Measurements from ENCODE around the gene ZNF3.

Gene ZNF3

DNA sequence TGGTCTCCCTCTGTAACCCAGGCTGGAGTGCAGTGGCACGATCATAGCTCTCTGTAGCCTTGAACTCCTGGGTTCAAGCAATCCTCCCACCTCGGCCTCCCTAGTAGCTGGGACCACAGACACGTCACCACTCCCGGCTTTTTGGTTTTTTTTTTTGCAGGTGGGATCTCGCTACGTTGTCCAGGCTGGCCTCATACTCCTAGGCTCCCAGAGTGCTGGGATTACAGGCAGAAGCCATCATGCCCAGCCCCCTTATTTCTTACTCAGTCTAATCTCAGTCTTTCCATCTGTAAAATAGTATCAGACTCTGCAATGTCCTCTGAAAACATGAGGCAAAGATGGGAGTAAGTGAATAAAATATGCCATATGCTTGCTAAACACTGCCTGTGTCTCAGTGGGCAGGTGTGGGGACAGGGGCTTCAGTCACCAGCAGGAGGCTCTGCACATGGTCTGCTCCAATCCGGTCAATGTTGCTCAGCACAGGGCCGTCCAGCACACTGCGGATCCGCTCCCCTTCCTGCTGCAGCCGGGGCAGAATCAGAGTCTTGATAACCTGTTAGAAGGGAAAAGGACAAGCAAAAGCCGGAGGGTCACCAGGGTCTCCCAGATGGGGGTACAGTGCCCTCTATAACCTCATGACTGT lies 28.1 kb upstream of the ZNF3 start:
- no peak for DNase-seq (ENCODE audit: low read depth in 1 of 2, low spot score in 1 of 2)

DNA sequence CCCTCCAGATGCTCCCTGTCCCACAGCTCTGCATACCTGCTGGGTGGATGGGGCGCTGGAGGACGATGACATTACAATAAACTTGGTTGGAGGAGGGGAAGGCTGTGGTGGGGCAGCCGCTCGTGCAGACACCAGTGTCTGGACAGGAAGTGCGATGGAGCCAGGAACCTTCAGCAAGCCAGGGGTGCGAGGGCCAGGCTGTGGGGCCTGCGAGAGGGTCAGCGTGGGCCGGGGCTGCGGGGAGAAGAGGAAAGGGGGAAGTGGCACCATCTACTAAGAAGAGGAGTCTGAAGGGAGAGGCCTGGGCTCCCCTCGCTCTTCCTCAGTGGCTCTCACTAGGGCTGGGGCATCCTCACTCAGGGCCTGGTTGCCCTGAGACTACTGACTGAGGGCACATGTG lies 26.4 kb upstream of the ZNF3 start:
- no peak for DNase-seq (ENCODE audit: low read depth in 1 of 2, low spot score in 1 of 2)

DNA sequence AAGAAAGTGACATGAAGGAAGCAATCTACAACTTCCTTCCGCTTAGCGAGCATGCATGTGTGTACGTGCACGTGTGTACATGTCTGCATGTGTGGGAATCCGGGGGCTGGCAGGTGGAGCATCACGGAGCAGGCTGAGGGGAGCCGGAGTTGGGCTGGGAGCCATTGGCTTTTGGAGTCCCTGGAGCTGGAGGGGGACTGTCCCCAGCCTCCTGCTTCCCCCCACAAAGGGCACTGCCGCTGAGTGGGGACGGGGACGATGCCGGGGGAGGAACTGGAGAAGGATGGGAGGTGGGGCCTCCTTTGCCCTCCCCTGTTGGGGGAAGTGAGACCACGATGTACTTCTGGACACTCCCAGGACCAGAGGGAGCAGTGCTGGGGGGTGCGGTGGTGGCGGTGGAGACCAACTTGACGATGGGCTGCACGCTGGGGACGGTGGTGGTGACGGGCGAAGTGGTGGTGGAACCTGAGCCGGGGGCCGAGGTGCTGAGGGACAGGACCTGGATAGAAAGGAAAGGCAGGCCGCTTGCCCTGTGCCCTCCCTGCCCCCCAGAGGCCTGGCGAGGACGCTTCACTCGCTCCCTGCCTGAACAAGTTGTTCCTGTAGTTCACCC lies 25.7 kb upstream of the ZNF3 start:
- no peak for DNase-seq (ENCODE audit: low read depth in 1 of 2, low spot score in 1 of 2)

DNA sequence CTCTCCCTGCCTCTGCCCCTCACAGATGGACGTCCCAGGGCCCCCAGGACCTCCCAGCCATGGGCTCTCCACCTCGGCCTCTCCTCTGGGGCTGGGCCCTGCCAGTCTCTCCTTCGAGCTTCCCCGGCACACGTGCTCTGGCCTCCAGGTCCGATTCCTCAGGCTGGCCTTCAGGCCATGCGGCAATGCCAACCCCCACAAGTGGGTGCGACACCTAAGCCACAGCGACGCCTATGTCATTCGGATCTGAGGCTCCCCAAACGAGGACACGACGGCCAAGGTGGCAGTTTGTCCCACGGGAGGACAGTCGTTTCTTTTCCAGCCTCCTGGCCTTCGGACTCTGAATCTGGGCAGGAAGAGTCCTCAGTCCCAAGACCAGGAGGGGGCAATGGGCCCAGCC lies 25.1 kb upstream of the ZNF3 start:
- DNase-seq (ENCODE audit: low read depth in 1 of 2, low spot score in 1 of 2), result no peak

DNA sequence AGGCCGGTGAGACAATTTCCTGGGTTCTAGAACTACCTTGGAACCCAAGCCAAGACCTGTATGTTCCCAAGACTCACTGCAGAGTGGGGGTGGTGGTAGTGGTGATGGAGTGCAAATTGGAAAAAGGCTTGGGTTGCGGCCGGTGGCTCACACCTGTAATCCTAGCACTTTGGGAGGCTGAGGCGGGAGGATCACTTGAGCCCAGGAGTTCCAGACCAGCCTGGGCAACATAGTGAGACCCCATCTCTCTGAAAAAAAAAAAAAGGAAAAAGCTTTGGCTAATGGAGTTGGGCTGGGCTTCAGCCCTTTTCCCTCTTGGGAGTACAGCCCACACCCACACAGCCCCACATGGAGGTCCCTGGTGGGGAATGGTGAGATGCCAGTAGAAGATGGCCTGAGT lies 24.0 kb upstream of the ZNF3 start:
- DNase-seq (ENCODE audit: low read depth in 1 of 2, low spot score in 1 of 2), result no peak

DNA sequence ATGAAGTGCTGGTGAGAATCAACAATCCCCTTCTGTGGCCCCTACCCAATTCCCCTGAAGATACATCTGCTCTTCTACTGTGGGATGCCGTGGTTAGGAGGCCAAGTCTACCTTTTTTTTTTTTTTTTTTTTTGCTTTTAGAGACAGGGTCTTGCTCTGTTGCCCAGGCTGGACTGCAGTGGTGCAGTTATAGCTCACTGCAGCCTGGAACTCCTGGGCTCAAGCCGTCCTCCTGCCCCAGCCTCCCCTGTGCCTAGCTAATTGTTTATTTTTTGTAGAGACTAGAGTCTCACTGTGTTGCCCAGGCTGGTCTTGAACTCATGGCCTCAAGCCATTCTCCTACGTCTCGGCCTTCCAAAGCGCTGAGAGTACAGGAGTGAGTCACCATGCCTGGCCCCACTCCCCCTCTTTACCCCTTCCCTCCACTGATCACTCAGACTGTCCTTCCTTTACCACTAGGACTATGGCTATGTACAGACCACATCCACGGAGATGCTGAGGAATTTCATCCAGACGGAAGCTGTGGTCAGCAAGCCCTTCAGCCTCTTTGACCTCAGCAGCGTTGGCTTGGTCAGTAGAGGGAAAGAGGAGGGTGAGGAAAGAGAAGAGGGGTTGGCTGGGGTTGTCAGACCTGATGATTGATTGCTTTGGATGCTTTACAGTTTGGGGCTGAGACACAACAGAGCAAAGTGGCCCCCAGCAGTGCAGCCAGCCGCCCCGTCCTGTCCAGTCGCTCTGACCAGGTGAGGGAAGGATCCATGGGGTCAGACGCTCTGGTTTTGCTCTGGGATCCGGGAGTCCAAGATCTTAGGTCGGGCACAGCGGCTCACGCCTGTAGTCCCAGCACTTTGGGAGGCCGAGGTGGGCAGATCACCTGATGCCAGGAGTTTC lies 21.7 kb upstream of the ZNF3 start:
- no peak for DNase-seq (ENCODE audit: low read depth in 1 of 2, low spot score in 1 of 2)

DNA sequence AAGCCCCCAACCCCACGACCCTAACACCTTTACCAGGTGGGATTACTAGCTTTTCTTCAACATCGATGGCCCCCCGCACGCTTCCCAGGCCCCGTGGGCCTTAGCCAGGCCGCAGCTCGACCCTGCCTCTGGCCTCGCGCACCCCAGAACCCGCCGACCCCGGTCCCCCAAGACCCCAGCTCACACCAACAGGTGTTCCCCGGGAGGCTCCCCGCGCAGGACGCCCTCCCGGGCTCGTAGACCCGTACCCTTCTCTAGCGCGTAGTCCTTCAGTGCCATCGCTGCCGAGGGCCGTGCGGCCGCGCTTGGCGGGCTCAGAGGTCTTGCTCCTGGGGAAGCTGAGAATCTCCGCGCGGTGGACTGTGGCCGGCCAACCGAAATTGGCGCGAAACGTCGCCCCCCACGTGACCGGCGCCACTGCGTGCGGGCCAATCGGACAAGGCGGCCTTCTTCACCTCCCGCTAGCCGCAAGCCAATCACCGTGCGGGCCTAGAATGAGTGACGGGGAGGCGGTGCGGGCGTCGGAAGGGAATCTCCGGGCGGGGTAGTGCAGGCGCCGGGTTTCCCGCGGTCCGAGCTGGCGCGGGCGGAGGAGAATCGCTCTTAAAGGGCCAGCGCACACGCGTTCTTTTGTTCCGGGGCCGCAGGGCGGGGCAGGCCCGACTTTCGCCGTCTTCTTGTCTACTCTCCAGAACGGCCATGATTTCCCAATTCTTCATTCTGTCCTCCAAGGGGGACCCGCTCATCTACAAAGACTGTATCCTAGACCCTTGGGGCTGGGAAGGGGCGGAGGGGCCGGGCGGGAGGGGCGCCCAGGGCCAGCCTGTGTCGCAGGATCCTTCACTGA lies 19.7 kb upstream of the ZNF3 start, which contains the start of the genes AP4M1 and MCM7:
Gene AP4M1 (plus strand): TSS at position 628 of the 847 bp plus-strand sequence. CDS start 72 bp downstream, at position 700.
Gene MCM7 (minus strand): TSS at position 382 of the 847 bp plus-strand sequence. CDS start 103 bp downstream, at position 279.
- DNase-seq (ENCODE audit: low read depth in 1 of 2, low spot score in 1 of 2), result peak; percentile 89 to 97

DNA sequence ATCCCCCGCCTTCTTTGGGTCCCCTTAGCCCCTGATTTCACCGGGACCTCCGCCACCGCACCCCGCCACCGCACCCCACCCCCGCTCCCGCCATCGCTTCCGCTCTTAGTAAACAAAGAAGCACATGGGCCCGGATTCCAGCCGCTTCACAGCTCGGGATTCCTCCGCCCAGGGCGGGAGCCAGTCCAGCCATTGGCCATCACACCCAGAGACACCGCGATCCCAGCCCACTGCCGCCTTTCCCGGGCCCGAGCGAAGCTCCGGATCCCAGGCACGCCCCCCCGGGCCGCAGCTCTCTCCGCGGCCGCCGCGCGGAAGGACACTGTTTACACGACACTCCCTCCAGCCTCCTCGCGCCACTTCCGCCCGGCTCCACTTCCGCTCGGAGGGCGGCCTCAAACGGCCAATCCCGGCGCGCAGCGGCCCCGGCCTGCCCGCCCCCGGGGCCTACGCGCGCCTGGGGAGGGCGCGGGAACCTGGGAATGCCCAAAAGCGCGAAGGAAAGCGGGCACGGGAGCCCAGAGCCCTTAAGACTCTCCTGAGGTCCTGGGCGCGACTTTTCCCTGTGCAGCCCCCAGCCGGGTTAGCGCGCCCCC lies 19.0 kb upstream of the ZNF3 start:
- DNase-seq (ENCODE audit: low read depth in 1 of 2, low spot score in 1 of 2), result peak; percentile 72 to 81

DNA sequence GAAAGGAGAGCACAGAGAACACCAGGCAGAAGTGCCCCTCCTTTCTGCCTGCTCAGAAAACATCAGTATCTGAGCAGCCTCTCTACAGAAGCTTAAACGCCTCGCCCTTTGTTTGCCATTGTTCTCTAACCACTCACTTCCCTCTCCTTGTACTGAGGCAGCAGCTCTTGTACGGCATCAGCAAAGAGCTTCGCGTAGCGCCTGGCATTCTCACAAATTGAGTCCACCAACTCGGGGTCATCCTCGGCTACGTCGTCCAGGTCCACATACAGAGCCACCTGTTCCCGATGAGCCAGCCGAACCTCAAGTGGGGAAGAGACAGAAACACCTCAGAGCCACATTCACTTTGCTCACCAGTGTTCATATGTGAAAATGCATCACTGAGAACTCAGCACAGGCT lies 17.9 kb upstream of the ZNF3 start:
- no peak for DNase-seq (ENCODE audit: low read depth in 1 of 2, low spot score in 1 of 2)

DNA sequence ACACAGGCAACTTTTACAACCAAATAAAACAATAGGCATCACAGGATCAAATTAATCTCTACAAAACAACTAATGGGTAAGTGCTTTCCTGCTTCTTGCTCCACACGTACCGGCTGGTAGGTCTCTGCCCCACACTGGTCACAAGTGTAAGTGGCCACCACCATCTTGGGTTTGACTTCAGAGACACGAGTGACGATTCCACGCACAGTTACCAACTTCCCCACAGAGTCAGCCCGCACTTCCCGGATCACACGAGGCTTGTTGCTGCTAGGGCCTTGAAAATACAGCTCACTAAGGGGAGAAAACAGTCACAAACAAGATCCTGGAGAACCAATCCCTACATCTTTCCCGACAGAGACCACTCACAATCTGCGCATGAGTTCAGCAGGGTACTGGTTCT lies 17.4 kb upstream of the ZNF3 start:
- DNase-seq (ENCODE audit: low read depth in 1 of 2, low spot score in 1 of 2), result no peak

DNA sequence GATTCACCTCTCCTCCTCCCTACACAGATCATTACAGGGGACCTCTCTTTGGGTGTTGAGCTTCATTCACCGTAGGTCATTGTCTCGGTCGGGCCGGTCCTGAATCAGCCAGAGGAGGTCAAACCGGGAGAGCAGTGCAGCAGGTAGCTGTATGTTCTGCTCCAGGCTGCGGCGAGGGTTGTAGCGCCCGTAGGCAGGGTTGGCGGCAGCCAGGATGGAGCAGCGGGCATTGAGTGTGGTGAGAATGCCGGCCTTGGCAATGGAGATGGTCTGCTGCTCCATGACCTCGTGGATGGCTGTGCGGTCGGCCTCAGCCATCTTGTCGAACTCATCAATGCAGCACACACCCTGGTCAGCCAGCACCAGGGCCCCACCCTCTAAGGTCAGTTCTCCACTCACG lies 14.2 kb upstream of the ZNF3 start:
- DNase-seq (ENCODE audit: low read depth in 1 of 2, low spot score in 1 of 2), result no peak

DNA sequence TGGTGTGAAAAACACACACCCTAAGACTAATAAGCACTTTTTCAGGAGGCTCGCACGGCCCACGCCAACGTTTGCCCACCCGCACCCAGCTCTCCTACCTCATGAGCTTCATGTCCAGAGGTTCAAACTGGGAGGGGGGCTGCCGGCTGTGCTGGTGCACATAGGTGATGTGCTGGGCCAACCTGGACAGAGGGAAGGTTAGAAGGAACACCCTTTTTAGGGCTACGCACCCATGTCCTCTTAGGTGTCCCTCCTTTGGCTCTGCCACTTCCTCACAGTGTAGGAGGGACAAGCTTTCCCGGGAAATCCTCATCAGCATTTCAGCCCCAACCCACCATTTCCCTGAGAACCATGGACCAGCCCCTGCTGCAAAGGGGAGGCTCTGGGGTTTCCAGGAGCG lies 13.8 kb upstream of the ZNF3 start:
- DNase-seq (ENCODE audit: low read depth in 1 of 2, low spot score in 1 of 2), result no peak

DNA sequence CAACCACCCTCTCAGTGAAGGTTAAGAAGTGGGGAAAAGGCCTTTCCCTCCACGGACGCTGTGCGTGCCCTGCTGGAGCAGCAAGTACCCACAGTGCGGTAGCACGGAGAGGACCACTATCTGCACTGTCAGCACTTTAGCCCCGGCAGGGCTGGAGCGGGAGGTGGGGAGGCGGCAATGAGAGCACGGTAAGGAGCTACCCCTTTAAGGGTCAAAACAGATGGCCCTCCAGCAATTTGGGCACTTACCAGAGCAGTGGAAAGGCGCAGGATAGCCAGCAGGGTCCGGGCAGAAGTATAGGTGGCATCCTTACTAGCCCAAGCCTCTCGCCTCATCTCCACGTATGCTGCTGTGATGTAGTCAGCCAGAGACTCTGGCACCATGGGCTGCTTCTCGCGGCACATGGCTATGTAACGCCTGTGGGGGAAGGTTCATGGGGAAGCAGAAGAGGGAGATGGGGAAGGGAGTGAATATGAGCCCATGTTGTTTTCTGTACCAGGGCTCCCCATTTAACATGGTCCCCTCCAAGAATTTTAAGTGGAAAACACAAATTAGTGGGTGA lies 12.5 kb upstream of the ZNF3 start:
- no peak for DNase-seq (ENCODE audit: low read depth in 1 of 2, low spot score in 1 of 2)

DNA sequence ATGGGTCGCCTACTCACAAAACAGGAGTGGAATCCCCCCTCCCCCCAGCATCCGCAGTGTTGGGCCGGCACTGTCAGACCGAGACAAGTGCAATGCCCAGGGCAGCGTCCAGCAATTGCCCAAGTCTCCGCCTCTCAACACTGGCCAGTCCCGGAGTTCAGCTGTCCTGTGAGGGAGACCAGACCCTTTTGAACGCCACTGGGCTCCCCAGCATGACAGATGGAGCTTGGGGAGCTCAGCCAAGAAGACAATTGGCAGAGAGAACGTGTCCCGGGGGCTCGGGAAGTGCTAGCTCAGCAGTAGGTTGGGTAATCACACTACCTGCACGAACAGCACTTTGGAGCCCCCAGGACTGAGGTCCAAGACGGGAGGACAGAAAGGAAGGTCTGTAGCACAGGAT lies 12.0 kb upstream of the ZNF3 start:
- no peak for DNase-seq (ENCODE audit: low read depth in 1 of 2, low spot score in 1 of 2)

DNA sequence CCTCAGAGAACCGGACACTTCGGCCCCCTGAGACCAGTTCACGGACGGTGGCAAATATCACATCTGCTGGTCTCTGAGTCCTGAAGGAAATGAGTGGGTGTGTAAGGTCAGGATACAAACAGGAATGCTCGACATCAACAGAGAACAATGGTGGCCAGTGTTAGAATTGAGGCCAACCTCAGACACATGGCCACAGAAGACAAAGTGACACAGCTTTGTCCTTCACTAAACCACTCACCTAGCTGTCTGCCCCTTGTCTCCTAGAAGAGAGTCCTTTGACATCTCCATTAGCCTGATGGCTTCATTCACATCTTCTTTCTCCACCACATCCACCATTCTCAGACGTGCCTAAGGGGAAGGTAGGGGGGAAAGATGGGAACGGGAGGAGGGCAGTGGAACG lies 11.5 kb upstream of the ZNF3 start:
- no peak for DNase-seq (ENCODE audit: low read depth in 1 of 2, low spot score in 1 of 2)

DNA sequence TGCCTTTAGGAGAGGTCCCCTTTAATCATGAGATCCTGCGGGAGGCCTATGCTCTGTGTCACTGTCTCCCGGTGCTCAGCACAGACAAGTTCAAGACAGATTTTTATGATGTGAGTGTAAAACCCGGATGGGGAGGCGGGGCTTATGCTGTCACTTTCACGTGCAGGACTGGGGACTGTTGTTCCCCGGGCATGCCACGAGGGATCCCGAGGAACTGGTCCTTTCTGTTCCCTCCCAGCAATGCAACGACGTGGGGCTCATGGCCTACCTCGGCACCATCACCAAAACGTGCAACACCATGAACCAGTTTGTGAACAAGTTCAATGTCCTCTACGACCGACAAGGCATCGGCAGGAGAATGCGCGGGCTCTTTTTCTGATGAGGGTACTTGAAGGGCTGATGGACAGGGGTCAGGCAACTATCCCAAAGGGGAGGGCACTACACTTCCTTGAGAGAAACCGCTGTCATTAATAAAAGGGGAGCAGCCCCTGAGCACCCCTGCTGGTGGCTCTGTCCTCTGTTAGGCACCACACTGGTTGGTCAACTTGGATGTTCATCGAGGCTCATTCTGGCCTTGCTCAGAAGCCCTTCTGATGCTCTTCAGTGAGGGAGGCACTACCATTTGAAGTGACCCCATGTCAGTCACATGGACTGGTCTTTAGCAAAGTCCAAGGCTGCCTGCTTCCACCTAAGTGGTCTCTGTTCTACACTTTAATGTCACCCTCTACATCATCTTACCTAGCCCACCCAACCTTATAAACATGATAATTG lies 10.1 kb upstream of the ZNF3 start:
- no peak for DNase-seq (ENCODE audit: low read depth in 1 of 2, low spot score in 1 of 2)

DNA sequence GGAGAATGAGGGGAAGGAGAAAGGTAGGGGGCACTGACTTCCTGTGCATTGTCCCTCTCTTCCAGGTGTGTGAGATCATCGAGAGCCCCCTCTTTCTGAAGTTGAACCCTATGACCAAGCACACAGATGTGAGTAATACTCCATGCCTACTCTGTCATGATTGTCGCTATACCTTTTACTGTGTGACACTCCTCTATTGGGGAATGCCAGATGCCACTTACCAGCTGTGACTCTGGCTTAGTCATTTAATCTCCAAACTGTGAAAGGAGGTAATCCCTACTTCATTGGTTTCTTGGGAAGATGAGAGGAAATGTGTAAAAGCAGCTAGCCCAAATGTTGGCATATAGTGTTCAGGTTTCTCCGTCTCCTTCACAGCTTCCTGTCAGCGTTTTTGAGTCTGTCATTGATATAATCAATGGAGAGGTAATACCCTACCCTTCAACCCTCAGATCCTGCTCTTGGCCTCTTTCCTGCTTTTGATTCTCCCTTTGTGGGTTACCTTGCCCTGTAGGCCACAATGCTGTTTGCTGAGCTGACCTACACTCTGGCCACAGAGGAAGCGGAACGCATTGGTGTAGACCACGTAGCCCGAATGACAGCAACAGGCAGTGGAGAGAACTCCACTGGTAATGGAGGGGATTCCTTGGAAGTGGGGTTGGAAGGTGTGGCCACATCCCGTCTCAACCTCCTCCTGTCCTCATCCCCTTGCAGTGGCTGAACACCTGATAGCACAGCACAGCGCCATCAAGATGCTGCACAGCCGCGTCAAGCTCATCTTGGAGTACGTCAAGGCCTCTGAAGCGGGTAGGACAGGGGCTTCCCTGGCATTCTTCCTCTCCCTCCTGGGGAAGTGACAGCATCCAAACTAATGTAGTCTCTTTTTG lies 9.2 kb upstream of the ZNF3 start:
- DNase-seq (ENCODE audit: low read depth in 1 of 2, low spot score in 1 of 2), result no peak

DNA sequence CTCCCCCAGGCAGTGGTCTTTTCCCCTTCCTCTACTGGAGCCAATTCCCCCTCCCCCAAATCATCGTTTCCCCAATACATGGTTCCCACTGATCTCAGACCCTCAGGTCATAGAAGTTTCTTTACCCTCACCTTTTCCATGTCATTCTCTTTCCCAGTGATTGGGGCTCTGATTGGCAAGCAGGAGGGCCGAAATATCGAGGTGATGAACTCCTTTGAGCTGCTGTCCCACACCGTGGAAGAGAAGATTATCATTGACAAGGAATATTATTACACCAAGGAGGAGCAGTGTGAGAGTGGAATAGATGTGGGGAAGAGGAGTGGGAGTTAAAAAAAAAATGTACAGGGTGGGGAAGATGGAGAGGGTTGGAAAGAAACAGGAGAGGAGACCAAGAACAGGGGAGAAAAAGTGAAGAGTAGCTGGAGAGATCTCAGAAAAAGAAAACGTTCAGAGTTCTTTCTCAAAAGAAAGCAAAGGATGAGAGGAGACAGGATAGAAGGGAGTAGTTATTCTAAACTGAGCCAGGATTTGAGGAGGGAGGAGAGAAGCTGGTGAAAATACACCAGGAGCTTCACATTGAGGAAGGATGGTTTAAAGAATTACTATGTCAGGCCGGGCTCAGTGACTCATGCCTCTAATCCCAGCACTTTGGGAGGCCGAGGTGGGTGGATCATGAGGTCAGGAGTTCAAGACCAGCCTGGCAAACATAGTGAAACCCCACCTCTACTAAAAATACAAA lies 8.1 kb upstream of the ZNF3 start:
- DNase-seq (ENCODE audit: low read depth in 1 of 2, low spot score in 1 of 2), result no peak
